ENCODE data around the gene RBM47. TPM values are rescaled to one million over a fixed set of nuclear protein-coding genes. Genes with fewer than 3 reads are reported as not detected.

RBM47 gene
- total and polyA plus RNA-seq, 2 donors (not counting 1 experiment from before 2014, with no cell fraction given), result 0.14 to 1.8 TPM

DNA sequence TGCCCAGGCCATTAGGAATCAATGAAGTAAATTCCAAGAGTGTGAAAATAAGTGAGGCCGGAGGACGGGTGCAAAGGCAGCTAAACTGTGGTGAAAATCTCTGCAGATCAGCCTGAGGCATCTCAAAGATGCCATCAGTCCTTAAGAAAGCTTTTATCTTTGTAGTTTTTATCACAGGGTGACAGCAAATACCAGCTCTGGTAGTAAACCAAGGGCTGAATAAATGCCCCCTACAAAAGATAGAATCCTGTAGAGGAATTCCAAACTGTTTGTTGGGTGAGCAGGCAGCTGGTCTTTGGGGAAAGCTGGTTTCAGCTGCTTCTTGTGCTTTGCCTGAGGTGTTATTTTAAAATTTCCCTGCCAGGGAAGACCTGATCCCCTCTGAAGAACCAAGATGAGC, 21.6 kb upstream of the RBM47 start:
- H3K79me2 ChIP-seq (ENCODE audit: control insufficient read depth, insufficient read depth, low read length), result no peaks in the 10 kb centered on the region
- no peak overlapping the region for H3K9ac ChIP-seq (ENCODE audit: insufficient read depth, low read length)
- no peak overlapping the region for H3K27ac ChIP-seq (ENCODE audit: insufficient read depth, low read length)
- no peak overlapping the region for H2AFZ ChIP-seq (ENCODE audit: low read length)
- H3K4me2 ChIP-seq (ENCODE audit: extremely low read depth, insufficient read depth, low read length), result no peak overlapping the region
- TF ChIP-seq, protein P1, sequence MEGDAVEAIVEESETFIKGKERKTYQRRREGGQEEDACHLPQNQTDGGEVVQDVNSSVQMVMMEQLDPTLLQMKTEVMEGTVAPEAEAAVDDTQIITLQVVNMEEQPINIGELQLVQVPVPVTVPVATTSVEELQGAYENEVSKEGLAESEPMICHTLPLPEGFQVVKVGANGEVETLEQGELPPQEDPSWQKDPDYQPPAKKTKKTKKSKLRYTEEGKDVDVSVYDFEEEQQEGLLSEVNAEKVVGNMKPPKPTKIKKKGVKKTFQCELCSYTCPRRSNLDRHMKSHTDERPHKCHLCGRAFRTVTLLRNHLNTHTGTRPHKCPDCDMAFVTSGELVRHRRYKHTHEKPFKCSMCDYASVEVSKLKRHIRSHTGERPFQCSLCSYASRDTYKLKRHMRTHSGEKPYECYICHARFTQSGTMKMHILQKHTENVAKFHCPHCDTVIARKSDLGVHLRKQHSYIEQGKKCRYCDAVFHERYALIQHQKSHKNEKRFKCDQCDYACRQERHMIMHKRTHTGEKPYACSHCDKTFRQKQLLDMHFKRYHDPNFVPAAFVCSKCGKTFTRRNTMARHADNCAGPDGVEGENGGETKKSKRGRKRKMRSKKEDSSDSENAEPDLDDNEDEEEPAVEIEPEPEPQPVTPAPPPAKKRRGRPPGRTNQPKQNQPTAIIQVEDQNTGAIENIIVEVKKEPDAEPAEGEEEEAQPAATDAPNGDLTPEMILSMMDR (conservative IDR thresholded peaks at IDR 0.05 in 1 of 2, IDR thresholded peaks at IDR 0.05 in 1 of 2; ENCODE audit: low read depth in 1 of 2, low read length in 2 of 2), result no peak
- TF ChIP-seq EZH2 (IDR thresholded peaks at IDR 0.05; ENCODE audit: low read length, missing control alignments), result no peak
- H3K9me3 ChIP-seq (ENCODE audit: control insufficient read depth, insufficient read depth, low read depth, low read length), result no peaks in the 10 kb centered on the region
- no peak for DNase-seq (ENCODE audit: low read depth in 2 of 2)
- H4K20me1 ChIP-seq (ENCODE audit: control insufficient read depth, extremely low read depth, insufficient read depth, low read length), result no peaks in the 10 kb centered on the region
- H3K36me3 ChIP-seq (ENCODE audit: control insufficient read depth, insufficient read depth, low read length), result no peaks in the 10 kb centered on the region
- H3K4me3 ChIP-seq (replicated peaks in 1 of 4; ENCODE audit: control extremely low read depth in 1 of 4, insufficient read depth in 1 of 4, low read depth in 3 of 4, low read length in 4 of 4), result no peak overlapping the region
- no peaks in the 10 kb centered on the region for H3K27me3 ChIP-seq (ENCODE audit: control insufficient read depth, insufficient read depth, low read length)
- H3K4me1 ChIP-seq (ENCODE audit: control insufficient read depth, extremely low read depth, insufficient read depth, low read length), result no peaks in the 10 kb centered on the region

DNA sequence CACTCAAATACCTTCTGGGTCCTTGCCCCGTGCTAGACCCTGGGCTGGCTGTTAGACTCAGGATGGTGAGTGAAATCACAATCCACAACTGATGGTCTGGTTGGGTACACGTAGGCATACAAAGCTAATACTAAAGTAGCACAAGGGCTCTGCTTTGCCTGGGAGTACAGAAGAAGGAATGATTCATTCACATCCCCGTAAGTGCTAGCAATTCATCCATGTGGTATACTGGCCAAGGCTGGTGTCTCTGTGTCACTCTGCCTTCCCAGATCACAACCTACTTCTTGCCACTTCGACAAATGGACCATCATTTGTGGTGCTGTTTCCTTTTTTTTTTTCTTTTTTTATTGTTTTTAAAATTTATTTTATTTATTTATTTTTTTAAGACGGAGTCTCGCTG, 19.7 kb upstream of the RBM47 start:
- H2AFZ ChIP-seq (ENCODE audit: low read length), result no peak overlapping the region
- H3K4me1 ChIP-seq (ENCODE audit: control insufficient read depth, extremely low read depth, insufficient read depth, low read length), result no peaks in the 10 kb centered on the region

DNA sequence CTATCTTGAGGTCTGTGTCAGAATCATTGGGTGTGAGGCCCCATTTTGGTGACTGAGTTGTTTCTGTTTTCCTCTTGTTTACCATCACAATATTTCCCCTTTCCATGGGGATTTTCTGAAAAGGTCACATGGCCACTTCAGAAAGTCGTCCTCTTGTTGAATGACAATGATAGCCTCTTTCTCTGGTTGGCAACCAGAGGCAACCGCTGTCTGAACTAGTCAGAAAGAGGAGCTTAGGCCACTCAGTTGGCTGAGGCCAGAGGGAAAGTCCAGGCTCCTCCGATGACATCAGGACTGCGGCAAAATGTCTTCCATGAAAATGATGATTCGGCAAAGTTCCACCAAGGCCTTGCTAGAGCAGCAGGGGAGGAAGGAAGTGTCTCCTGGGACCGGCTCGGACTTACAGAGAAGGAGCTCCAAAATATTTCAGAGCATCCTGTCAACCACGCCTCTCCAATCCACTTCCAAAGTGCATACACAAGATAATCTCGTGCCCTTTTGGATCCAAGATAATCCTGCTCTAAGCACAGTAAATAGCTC, 19.1 kb upstream of the RBM47 start:
- H3K4me2 ChIP-seq (ENCODE audit: extremely low read depth, insufficient read depth, low read length), result no peak overlapping the region
- H3K27ac ChIP-seq (ENCODE audit: insufficient read depth, low read length), result no peak overlapping the region
- no peak for DNase-seq (ENCODE audit: low read depth in 2 of 2)
- no peak overlapping the region for H2AFZ ChIP-seq (ENCODE audit: low read length)
- H3K27me3 ChIP-seq (ENCODE audit: control insufficient read depth, insufficient read depth, low read length), result no peaks in the 10 kb centered on the region
- TF ChIP-seq, protein P1 (conservative IDR thresholded peaks at IDR 0.05 in 1 of 2, IDR thresholded peaks at IDR 0.05 in 1 of 2; ENCODE audit: low read depth in 1 of 2, low read length in 2 of 2), result no peak
- no peak for TF ChIP-seq EZH2 (IDR thresholded peaks at IDR 0.05; ENCODE audit: low read length, missing control alignments)
- no peaks in the 10 kb centered on the region for H3K36me3 ChIP-seq (ENCODE audit: control insufficient read depth, insufficient read depth, low read length)
- no peaks in the 10 kb centered on the region for H3K79me2 ChIP-seq (ENCODE audit: control insufficient read depth, insufficient read depth, low read length)
- H3K4me3 ChIP-seq (replicated peaks in 1 of 4; ENCODE audit: control extremely low read depth in 1 of 4, insufficient read depth in 1 of 4, low read depth in 3 of 4, low read length in 4 of 4), result no peak overlapping the region
- H3K9me3 ChIP-seq (ENCODE audit: control insufficient read depth, insufficient read depth, low read depth, low read length), result no peaks in the 10 kb centered on the region
- no peaks in the 10 kb centered on the region for H4K20me1 ChIP-seq (ENCODE audit: control insufficient read depth, extremely low read depth, insufficient read depth, low read length)
- H3K4me1 ChIP-seq (ENCODE audit: control insufficient read depth, extremely low read depth, insufficient read depth, low read length), result no peaks in the 10 kb centered on the region
- no peak overlapping the region for H3K9ac ChIP-seq (ENCODE audit: insufficient read depth, low read length)

More for the DNA sequence above, 19.7 kb upstream of the RBM47 start:
- no peaks in the 10 kb centered on the region for H4K20me1 ChIP-seq (ENCODE audit: control insufficient read depth, extremely low read depth, insufficient read depth, low read length)
- no peak overlapping the region for H3K27ac ChIP-seq (ENCODE audit: insufficient read depth, low read length)
- H3K4me2 ChIP-seq (ENCODE audit: extremely low read depth, insufficient read depth, low read length), result no peak overlapping the region
- H3K36me3 ChIP-seq (ENCODE audit: control insufficient read depth, insufficient read depth, low read length), result no peaks in the 10 kb centered on the region
- H3K27me3 ChIP-seq (ENCODE audit: control insufficient read depth, insufficient read depth, low read length), result no peaks in the 10 kb centered on the region
- H3K9me3 ChIP-seq (ENCODE audit: control insufficient read depth, insufficient read depth, low read depth, low read length), result no peaks in the 10 kb centered on the region
- DNase-seq (ENCODE audit: low read depth in 2 of 2), result no peak
- H3K79me2 ChIP-seq (ENCODE audit: control insufficient read depth, insufficient read depth, low read length), result no peaks in the 10 kb centered on the region
- no peak for TF ChIP-seq EZH2 (IDR thresholded peaks at IDR 0.05; ENCODE audit: low read length, missing control alignments)
- TF ChIP-seq, protein P1 (conservative IDR thresholded peaks at IDR 0.05 in 1 of 2, IDR thresholded peaks at IDR 0.05 in 1 of 2; ENCODE audit: low read depth in 1 of 2, low read length in 2 of 2), result no peak
- H3K9ac ChIP-seq (ENCODE audit: insufficient read depth, low read length), result no peak overlapping the region
- no peak overlapping the region for H3K4me3 ChIP-seq (replicated peaks in 1 of 4; ENCODE audit: control extremely low read depth in 1 of 4, insufficient read depth in 1 of 4, low read depth in 3 of 4, low read length in 4 of 4)
